ENCODE data around the gene CPT2. TPM values are rescaled to one million over a fixed set of nuclear protein-coding genes. Genes with fewer than 3 reads are reported as not detected.

CPT2 gene
- polyA plus RNA-seq, 2 of the 4 experiments (the other 2 are of a cell fraction) = 5.9 to 8.4 TPM

DNA sequence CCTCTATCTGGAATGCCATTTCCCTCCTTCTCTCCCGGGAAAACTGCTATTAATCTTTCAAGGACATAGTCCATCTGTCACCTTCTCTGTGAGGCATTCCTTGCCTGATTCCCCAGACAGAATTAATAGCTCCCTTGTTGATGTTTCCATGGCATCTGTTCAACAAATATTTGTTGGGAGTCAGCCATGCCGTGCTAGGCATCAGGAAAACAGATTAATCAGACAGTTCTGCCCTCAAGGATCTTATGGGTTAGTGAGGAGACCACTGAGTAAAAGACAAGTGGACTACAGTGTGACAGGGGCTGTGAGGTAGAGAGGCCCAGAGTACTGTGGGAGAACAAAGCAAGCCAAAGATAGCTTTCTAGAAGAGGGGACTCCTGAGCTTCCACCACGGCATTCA, 53.1 kb downstream of the CPT2 start:
- TF ChIP-seq MYC (IDR thresholded peaks at IDR 0.05; ENCODE audit: borderline replicate concordance, low read length) = no peak
- TF ChIP-seq SREBF2 (IDR thresholded peaks at IDR 0.05) = no peak
- TF ChIP-seq HOXB13 (CRISPR knock-in tag; IDR thresholded peaks at IDR 0.05; ENCODE audit: low read depth) = no peak
- TF ChIP-seq RCOR1 (IDR thresholded peaks at IDR 0.05; ENCODE audit: low read depth, low read length) = no peak
- no peak for TF ChIP-seq PHF8 (IDR thresholded peaks at IDR 0.05; ENCODE audit: borderline replicate concordance, low read depth)
- TF ChIP-seq BCL3 (IDR thresholded peaks at IDR 0.05) = no peak
- TF ChIP-seq KDM1A (IDR thresholded peaks at IDR 0.05; ENCODE audit: low read depth) = no peak
- TF ChIP-seq, protein P1, sequence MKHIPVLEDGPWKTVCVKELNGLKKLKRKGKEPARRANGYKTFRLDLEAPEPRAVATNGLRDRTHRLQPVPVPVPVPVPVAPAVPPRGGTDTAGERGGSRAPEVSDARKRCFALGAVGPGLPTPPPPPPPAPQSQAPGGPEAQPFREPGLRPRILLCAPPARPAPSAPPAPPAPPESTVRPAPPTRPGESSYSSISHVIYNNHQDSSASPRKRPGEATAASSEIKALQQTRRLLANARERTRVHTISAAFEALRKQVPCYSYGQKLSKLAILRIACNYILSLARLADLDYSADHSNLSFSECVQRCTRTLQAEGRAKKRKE (CRISPR knock-in tag; IDR thresholded peaks at IDR 0.05; ENCODE audit: low read depth) = no peak
- no peak for TF ChIP-seq NFE2L2 (conservative IDR thresholded peaks at IDR 0.05; ENCODE audit: low read length)
- TF ChIP-seq EHF (CRISPR knock-in tag; IDR thresholded peaks at IDR 0.05) = no peak
- Histone ChIP-seq H3K4me1 (no peaks in the 10 kb centered on the region), H3K27ac (no peak overlapping the region), H3K4me2 (no peak overlapping the region), H3K4me3 (no peak overlapping the region), H3K9me3 (no peaks in the 10 kb centered on the region)
- no peak for ATAC-seq
- no peak for FAIRE-seq
- CTCF ChIA-PET = interaction anchor here (0.8 to 3.3 kb wide), 4 partner anchors 16 to 154 kb away, joined by 3 to 15 read pairs (median 3); no protein-coding TSS in a partner anchor
- WGBS (ENCODE audit: missing lambda C conversion rate) = 69% methylated on average over 3 of the region's 3 CpGs
- no peak for DNase-seq (ENCODE audit: low read depth in 1 of 2, low spot score in 1 of 2)
- POLR2A ChIA-PET = no interaction called here

DNA sequence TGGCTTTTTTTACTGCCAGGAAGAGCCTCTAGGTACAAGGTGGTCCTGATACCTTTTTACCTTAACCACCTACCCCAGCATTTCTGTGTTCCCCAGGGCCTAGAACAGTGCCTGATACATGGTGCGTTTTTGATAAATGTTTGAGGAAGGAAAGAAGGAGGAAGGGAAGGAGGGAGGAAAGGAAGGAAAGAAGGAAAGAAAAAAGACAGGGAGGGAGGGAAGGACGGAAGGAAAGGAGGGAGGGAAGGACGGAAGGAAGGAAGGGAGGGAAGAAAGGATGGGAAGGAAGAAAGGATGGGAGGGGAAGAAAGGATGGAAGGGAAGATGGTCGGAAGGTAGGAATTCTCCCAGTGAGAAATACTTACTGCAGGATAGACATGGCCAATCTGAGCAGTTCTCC, 53.7 kb downstream of the CPT2 start:
- Histone ChIP-seq H3K4me1 (no peaks in the 10 kb centered on the region), H3K27ac (no peak overlapping the region), H3K4me2 (no peak overlapping the region), H3K9me3 (no peaks in the 10 kb centered on the region), H3K4me3 (no peak overlapping the region)
- no peak for DNase-seq (ENCODE audit: low read depth in 1 of 2, low spot score in 1 of 2)
- ATAC-seq = no peak
- TF ChIP-seq HOXB5 (CRISPR knock-in tag; IDR thresholded peaks at IDR 0.05) (no peak), MYC (IDR thresholded peaks at IDR 0.05; ENCODE audit: borderline replicate concordance, low read length) (no peak)
- no peak for FAIRE-seq
- ChIA-PET CTCF (interaction anchor here (1.2 to 3.3 kb wide), 2 partner anchors 28 to 153 kb away, joined by 3 to 15 read pairs; no protein-coding TSS in a partner anchor), POLR2A (no interaction called here)
- 88% methylated on average over 4 of the region's 4 CpGs for WGBS (ENCODE audit: missing lambda C conversion rate)

GRCh38 chr1:53254011-53254640, 57.5 kb downstream of the CPT2 start:
- no peak for TF ChIP-seq NPAS2 (CRISPR knock-in tag; IDR thresholded peaks at IDR 0.05; ENCODE audit: borderline replicate concordance)
- TF ChIP-seq EHMT2 (IDR thresholded peaks at IDR 0.05; ENCODE audit: low read depth) = no peak
- TF ChIP-seq MYC (IDR thresholded peaks at IDR 0.05; ENCODE audit: borderline replicate concordance, low read length) = no peak
- TF ChIP-seq FOSB (CRISPR knock-in tag; IDR thresholded peaks at IDR 0.05) = no peak
- TF ChIP-seq ZC3H11A (IDR thresholded peaks at IDR 0.05) = no peak
- TF ChIP-seq, protein P1 (CRISPR knock-in tag; IDR thresholded peaks at IDR 0.05; ENCODE audit: low read depth) = no peak
- no peak for TF ChIP-seq TFCP2L1 (CRISPR knock-in tag; IDR thresholded peaks at IDR 0.05)
- no peak for TF ChIP-seq RFX5 (IDR thresholded peaks at IDR 0.05)
- no peak for TF ChIP-seq NR3C1 (IDR thresholded peaks at IDR 0.05)
- no peak for TF ChIP-seq ZNF302 (CRISPR knock-in tag; IDR thresholded peaks at IDR 0.05)
- no peak for TF ChIP-seq BHLHE40 (IDR thresholded peaks at IDR 0.05; ENCODE audit: low read depth, low read length)
- no peak for TF ChIP-seq HOXB5 (CRISPR knock-in tag; IDR thresholded peaks at IDR 0.05)
- no peak for TF ChIP-seq RAD21 (conservative IDR thresholded peaks at IDR 0.05 in 1 of 2, IDR thresholded peaks at IDR 0.05 in 1 of 2)
- ChIA-PET CTCF (interaction anchor here (1.0 to 1.4 kb wide), 3 partner anchors 11 to 139 kb away, joined by 3 read pairs; partner anchors contain the start of gene MAGOH), POLR2A (interaction anchor here (0.5 kb wide), 1 partner anchor 14 kb away, joined by 4 read pairs; no protein-coding TSS in a partner anchor)
- DNase-seq (ENCODE audit: low read depth in 1 of 2, low spot score in 1 of 2) = no peak
- Histone ChIP-seq H3K9me3 (no peaks in the 10 kb centered on the region), H3K4me2 (no peak overlapping the region), H3K4me1 (no peaks in the 10 kb centered on the region), H3K4me3 (no peak overlapping the region), H3K27ac (no peak overlapping the region)
- 83% methylated on average over 4 of the region's 4 CpGs for WGBS (ENCODE audit: missing lambda C conversion rate)
- ATAC-seq = peak in 1 of 2 experiments; percentile 45; a peak in 2 of 6 replicates
- no peak for FAIRE-seq

Measured in A549 (cell line).